Natural killer cell (primary cell): ENCODE results near the gene ZNF385D. TPM values are rescaled to one million over a fixed set of nuclear protein-coding genes. Genes with fewer than 3 reads are reported as not detected.

Experiments used
- ATAC-seq, 3 donors: fragments of 150-1000 bp in 2 of 3; fragments of 200-7000 bp in 1 of 3; cut with Tn5 transposase; 1 replicate in 1 of 3; 2 replicates in 2 of 3; pipeline ENCODE4 v1.10.0; 2021; ENCODE audit warnings: mild to moderate bottlenecking in 2 of 3, moderate library complexity in 2 of 3
- DNase-seq, 2 donors: peaks; one replicate each; pipeline versions ENCODE4 v3.0.0 to v3.0.0-alpha.2; 2013 to 2021; ENCODE audit warnings: mixed read lengths in 1 of 2
- H3K27ac ChIP-seq: one replicate; pipeline ENCODE4 v1.5.1; 2013; ENCODE audit warnings: mild to moderate bottlenecking, low read length
- H3K27me3 ChIP-seq: one replicate; pipeline ENCODE4 v1.6.1; 2013; ENCODE audit warnings: low read length; ENCODE audit not compliant: control insufficient read depth, insufficient read depth
- H3K36me3 ChIP-seq: one replicate; pipeline ENCODE4 v1.6.1; 2013; ENCODE audit warnings: low read length; ENCODE audit not compliant: control insufficient read depth, insufficient read depth
- H3K4me1 ChIP-seq: one replicate; pipeline ENCODE4 v1.6.1; 2013; ENCODE audit warnings: low read length; ENCODE audit not compliant: control insufficient read depth, insufficient read depth
- H3K4me3 ChIP-seq: one replicate; pipeline ENCODE4 v1.5.1; 2013; ENCODE audit warnings: low read length
- H3K9me3 ChIP-seq: one replicate; pipeline ENCODE4 v1.6.1; 2013; ENCODE audit warnings: low read length; ENCODE audit not compliant: control insufficient read depth, insufficient read depth
- H3K27ac Mint-ChIP-seq, 2 donors: one replicate each; pipeline ENCODE4 v1.8.0; 2022; ENCODE audit warnings: mild to moderate bottlenecking in 2 of 2, mixed read lengths in 2 of 2, moderate library complexity in 1 of 2
- H3K27me3 Mint-ChIP-seq, 2 donors: one replicate each; pipeline ENCODE4 v1.8.0; 2022; ENCODE audit warnings: low read depth in 2 of 2, mixed read lengths in 2 of 2
- H3K36me3 Mint-ChIP-seq: one replicate; pipeline ENCODE4 v1.8.0; 2022; ENCODE audit warnings: mixed read lengths
- H3K4me1 Mint-ChIP-seq, 2 donors: one replicate each; pipeline ENCODE4 v1.8.0; 2022; ENCODE audit warnings: mixed read lengths in 2 of 2
- H3K4me3 Mint-ChIP-seq: one replicate; pipeline ENCODE4 v1.8.0; 2022; ENCODE audit warnings: mild to moderate bottlenecking, moderate library complexity, mixed read lengths
- H3K9me3 Mint-ChIP-seq, 2 donors: one replicate each; pipeline ENCODE4 v1.8.0; 2022; ENCODE audit warnings: mixed read lengths in 2 of 2
- WGBS: methylation state at CpG from one replicate; pipeline ENCODE4 v1.1.7; 2013; ENCODE audit warnings: missing lambda C conversion rate; ENCODE audit not compliant: insufficient coverage; 5-methylcytosine and 5-hydroxymethylcytosine counted together
- intact Hi-C: fragments of 100-400 bp; cut with micrococcal nuclease; formaldehyde crosslinking; loops from one replicate; pipeline ENCODE4 v1.14.2; 2022
- total RNA-seq, 4 donors: library from RNA; stranded (reverse); fragments of 120-200 nt in 1 of 4; gene quantifications; one replicate each; pipeline versions ENCODE4 v1.2.3 to v1.2.4, GENCODE V29; 2013 to 2022
- TF ChIP-seq, protein P1 (sequence below): fragments of 200-600 bp; IDR thresholded peaks from one replicate; pipeline ENCODE4 v1.8.0; 2022; ENCODE audit warnings: antibody characterized with exemption

ZNF385D gene
- total RNA-seq, 3 donors from 2014 or later (not counting 1 experiment from before 2014, with no cell fraction given): 0.02 to 0.31 (median 0.25) TPM

DNA sequence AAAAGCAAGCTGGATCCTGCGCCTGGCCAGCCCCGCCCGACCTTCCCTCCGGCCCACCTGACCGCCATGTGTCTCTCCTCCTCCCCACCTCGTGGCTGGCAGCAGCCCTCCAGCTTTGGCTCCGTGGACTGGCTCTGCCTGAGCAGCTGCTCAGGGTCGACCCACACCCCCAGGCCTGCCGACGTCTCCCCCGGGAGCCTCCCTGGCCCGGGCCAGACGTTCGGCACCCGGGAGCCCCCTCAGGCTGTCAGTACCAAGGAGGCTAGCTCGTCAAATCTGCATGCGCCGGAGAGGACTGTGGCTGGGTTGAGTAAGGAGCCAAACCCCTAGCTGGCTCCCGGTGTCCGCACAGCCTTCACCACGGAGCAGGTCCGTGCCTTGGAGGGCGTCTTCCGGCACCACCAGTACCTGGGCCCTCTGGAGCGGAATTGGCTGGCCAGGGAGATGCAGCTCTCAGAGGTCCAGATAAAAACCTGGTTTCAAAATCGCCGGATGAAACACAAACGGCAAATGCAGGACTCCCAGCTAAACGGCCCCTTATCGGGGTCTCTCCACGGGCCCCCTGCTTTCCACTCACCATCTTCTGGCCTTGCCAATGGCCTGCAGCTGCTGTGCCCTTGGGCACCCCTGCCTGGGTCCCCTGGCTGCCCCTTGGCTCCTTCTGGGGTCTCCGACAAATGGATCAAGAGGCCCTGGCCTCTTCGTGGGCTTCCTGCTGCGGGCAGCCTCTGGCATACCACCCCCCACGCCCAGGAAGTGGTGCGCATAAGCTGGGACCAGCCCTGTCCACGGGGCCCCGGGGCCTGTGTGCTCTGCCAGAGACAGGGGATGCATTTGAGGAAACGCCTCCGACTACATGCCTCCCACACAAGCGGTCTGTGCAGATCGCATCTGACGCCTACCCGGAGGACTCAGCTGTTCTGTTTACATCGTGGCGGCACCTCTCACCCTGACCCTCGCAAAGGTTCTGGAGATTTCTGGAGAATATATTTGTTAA, 345.0 kb downstream of the ZNF385D start:
- TF ChIP-seq, protein P1, sequence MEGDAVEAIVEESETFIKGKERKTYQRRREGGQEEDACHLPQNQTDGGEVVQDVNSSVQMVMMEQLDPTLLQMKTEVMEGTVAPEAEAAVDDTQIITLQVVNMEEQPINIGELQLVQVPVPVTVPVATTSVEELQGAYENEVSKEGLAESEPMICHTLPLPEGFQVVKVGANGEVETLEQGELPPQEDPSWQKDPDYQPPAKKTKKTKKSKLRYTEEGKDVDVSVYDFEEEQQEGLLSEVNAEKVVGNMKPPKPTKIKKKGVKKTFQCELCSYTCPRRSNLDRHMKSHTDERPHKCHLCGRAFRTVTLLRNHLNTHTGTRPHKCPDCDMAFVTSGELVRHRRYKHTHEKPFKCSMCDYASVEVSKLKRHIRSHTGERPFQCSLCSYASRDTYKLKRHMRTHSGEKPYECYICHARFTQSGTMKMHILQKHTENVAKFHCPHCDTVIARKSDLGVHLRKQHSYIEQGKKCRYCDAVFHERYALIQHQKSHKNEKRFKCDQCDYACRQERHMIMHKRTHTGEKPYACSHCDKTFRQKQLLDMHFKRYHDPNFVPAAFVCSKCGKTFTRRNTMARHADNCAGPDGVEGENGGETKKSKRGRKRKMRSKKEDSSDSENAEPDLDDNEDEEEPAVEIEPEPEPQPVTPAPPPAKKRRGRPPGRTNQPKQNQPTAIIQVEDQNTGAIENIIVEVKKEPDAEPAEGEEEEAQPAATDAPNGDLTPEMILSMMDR: no peak
- Histone ChIP-seq H3K36me3 (no peaks in the 10 kb centered on the region), H3K27ac (no peak overlapping the region), H3K4me3 (no peak overlapping the region), H3K4me1 (no peaks in the 10 kb centered on the region), H3K27me3 (no peaks in the 10 kb centered on the region), H3K9me3 (peaks cover 7% of the 10 kb centered on the region)
- DNase-seq (no peak), ATAC-seq (no peak)
- H3K4me1 Mint-ChIP-seq: no peaks in the 10 kb centered on the region
- peaks cover 21 to 22% of the 10 kb centered on the region in 2 donors for H3K9me3 Mint-ChIP-seq
- 89% methylated on average over 44 of the region's 47 CpGs for WGBS
- no peaks in the 10 kb centered on the region for H3K27me3 Mint-ChIP-seq
- H3K4me3 Mint-ChIP-seq: no peak overlapping the region
- intact Hi-C loops: no loop called here
- no peak overlapping the region for H3K27ac Mint-ChIP-seq
- peaks cover 13% of the 10 kb centered on the region for H3K36me3 Mint-ChIP-seq

DNA sequence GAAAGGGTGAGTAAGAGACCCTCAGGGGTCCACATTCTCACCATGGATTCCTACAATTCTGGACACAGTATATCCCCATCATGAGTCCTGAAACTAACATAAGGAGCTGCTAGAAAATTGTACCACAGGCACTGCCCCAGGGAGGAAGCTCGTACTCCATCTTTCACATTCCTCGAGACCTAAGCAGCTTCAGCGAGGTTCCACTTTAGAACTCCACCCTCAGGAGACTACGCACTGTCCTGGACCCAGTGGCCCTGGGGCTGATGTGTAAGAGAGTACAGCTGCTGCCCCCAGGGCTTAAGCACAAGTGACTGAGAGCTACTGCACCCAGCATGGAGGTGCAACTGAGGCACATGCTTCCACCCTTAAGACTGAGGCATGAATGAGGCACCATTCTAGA, 352.5 kb downstream of the ZNF385D start:
- ATAC-seq (no peak), DNase-seq (no peak)
- Mint-ChIP-seq H3K4me3 (no peak overlapping the region), H3K27ac (no peak overlapping the region), H3K36me3 (peaks cover 14% of the 10 kb centered on the region), H3K27me3 (no peaks in the 10 kb centered on the region), H3K9me3 (peaks cover 18 to 21% of the 10 kb centered on the region in 2 donors), H3K4me1 (no peaks in the 10 kb centered on the region)
- Histone ChIP-seq H3K36me3 (no peaks in the 10 kb centered on the region), H3K4me3 (no peak overlapping the region), H3K9me3 (peaks cover 12% of the 10 kb centered on the region), H3K27ac (no peak overlapping the region), H3K27me3 (no peaks in the 10 kb centered on the region), H3K4me1 (no peaks in the 10 kb centered on the region)
- WGBS: 62% methylated on average over 4 of the region's 4 CpGs
- intact Hi-C loops: no loop called here
- TF ChIP-seq, protein P1: no peak

DNA sequence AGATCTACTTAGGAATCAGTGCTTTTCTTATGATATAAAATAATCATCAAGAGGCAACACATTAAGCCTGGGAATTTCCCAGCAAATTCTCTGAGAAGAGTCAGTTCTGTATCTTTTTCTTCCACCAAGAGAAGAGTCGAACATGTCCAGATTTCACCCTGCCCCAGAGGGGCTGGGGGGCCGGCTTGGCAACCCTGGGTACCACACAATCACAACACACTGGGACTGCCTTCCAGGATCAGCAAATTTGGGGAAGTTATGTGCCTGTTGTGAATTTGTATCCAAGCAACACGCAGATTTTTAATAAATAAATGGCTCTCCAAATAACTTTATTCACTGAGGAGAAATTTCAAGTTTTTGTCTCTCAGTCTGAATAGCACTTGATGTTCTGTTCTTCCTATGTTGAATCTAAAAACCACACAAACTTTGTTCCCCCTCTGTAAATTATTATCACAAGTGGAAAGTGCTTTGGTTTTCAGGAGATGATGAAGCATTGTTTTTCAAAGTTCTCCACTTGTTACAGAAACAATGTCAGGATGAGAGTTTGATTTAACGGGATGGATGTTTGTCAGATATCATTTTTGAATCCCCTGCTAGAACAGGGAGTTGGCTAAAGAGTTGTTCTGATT, 357.2 kb downstream of the ZNF385D start:
- Histone ChIP-seq H3K4me1 (no peaks in the 10 kb centered on the region), H3K27ac (no peak overlapping the region), H3K4me3 (no peak overlapping the region), H3K27me3 (no peaks in the 10 kb centered on the region), H3K9me3 (peaks cover 7% of the 10 kb centered on the region), H3K36me3 (no peaks in the 10 kb centered on the region)
- peaks cover 8 to 10% of the 10 kb centered on the region in 2 donors for H3K9me3 Mint-ChIP-seq
- WGBS: 76% methylated on average over 4 of the region's 4 CpGs
- intact Hi-C loops: no loop called here
- H3K36me3 Mint-ChIP-seq: no peaks in the 10 kb centered on the region
- H3K4me3 Mint-ChIP-seq: no peak overlapping the region
- H3K27me3 Mint-ChIP-seq: no peaks in the 10 kb centered on the region
- no peaks in the 10 kb centered on the region for H3K4me1 Mint-ChIP-seq
- TF ChIP-seq, protein P1: no peak
- DNase-seq: no peak
- no peak for ATAC-seq
- no peak overlapping the region for H3K27ac Mint-ChIP-seq
